Upper lobe of left lung (tissue), 6 donors: ENCODE data around the gene EIF4EBP3. TPM values are rescaled to one million over a fixed set of nuclear protein-coding genes. Genes with fewer than 3 reads are reported as not detected.

Source experiments
- ATAC-seq, 2 donors: fragments of 200-7000 bp; cut with Tn5 transposase; one replicate each; pipeline ENCODE4 v1.9.1; 2022; ENCODE audit warnings: mild to moderate bottlenecking in 2 of 2, moderate library complexity in 2 of 2; ENCODE audit not compliant: low FRiP score in 2 of 2
- DNase-seq, 2 donors: peaks; one replicate each; pipeline ENCODE4 v3.0.0-alpha.2; 2019 to 2020
- H3K27ac ChIP-seq, 4 donors: fragments of 200-600 bp; sonication (generic); one replicate each; pipeline ENCODE4 v1.5.1; 2016 to 2019
- H3K27me3 ChIP-seq, 4 donors: fragments of 200-600 bp; sonication (generic); one replicate each; pipeline ENCODE4 v1.5.1; 2017 to 2019
- H3K36me3 ChIP-seq, 4 donors: fragments of 200-600 bp; sonication (generic); one replicate each; pipeline ENCODE4 v1.5.1; 2016 to 2019
- H3K4me1 ChIP-seq, 4 donors: fragments of 200-600 bp; sonication (generic); one replicate each; pipeline ENCODE4 v1.5.1; 2018 to 2019
- H3K4me3 ChIP-seq, 4 donors: fragments of 200-600 bp; sonication (generic); one replicate each; pipeline ENCODE4 v1.5.1; 2017 to 2019; ENCODE audit warnings: mild to moderate bottlenecking in 2 of 4, moderate library complexity in 1 of 4
- H3K9me3 ChIP-seq, 4 donors: fragments of 200-600 bp; sonication (generic); one replicate each; pipeline ENCODE4 v1.5.1; 2018 to 2019
- EP300 ChIP-seq, 4 donors: sonication (generic); formaldehyde crosslinking; IDR thresholded peaks; one replicate each; pipeline ENCODE4 v1.5.1; 2017; ENCODE audit warnings: antibody characterized with exemption in 4 of 4, control low read depth in 2 of 4
- POLR2A ChIP-seq, 4 donors: fragments of 450-650 bp; IDR thresholded peaks; one replicate each; pipeline ENCODE4 v1.5.1; 2016 to 2017; ENCODE audit warnings: antibody characterized with exemption in 4 of 4, mild to moderate bottlenecking in 2 of 4
- POLR2AphosphoS5 ChIP-seq, 2 donors: sonication (generic); formaldehyde crosslinking; IDR thresholded peaks; one replicate each; pipeline ENCODE4 v1.5.1; 2017; ENCODE audit warnings: antibody characterized with exemption in 2 of 2
- WGBS, 2 donors: methylation state at CpG; one replicate each; pipeline ENCODE4 v1.1.5; 2017 to 2018; 5-methylcytosine and 5-hydroxymethylcytosine counted together
- total RNA-seq, 6 donors: library from RNA; depleted of rRNA in 4 of 6; stranded (reverse); fragments of >200 nt in 4 of 6; gene quantifications; one replicate each; pipeline versions ENCODE4 v1.1.0 to v1.2.1, GENCODE V29; 2016 to 2021
- TF ChIP-seq, protein P1 (sequence below), 6 experiments: fragments of 450-650 bp in 4 of 6; fragments of 200-600 bp in 2 of 6; sonication (generic) in 2 of 6; IDR thresholded peaks; one replicate each; pipeline ENCODE4 v1.5.1; 2016 to 2019; ENCODE audit warnings: antibody characterized with exemption in 6 of 6
- donor health status: DM: no; HTN: no; CAD: no; lungs with moderate emphysema.
- donor health status: DM: no; HTN: yes; CAD: no; lungs with severe emphysema.

The EIF4EBP3 gene
- total RNA-seq, 6 donors from 2014 or later, result 12.1 to 32.5 (median 21.0) TPM

DNA sequence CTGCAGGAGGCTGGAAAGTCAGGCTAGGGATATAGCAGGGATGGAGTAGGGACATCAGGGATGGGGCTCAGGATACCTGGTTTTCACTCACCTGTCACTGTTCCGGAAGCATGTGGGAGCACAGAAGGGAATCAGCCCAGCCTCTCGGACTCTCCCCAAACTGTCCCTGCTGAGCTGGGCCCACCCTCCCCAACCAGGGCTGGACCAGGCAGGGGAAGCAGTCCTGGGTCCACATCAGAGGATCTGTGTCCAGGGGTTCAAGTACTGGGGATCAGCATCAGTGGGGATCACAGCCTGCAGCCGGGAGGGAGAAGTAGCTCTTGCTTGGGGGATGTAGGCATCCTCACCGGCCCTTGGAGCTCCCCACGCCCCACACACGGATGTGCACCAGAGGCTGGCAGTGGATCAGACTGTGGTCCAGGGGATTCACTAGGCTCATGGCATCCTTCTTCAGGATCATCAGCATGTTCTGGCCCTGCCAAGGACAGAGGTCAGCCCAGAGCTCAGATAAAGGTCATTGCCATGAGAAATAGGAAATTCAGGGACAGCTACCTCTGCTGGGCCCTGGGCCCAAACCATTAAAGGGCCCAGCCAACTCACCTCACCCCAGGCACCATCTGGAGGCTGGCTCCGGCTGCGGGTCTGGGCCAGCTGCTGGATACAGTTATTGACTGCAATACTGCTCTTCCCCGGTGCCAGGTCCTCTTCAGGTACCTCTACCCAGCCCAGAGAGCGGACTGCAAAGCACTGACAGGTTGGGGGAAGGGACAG lies 14.5 kb downstream of the EIF4EBP3 start:
- peaks cover 32 to 46% (median 41%) of the 10 kb centered on the region in 4 donors for H3K4me1 ChIP-seq
- peak in 1 of 2 donors; percentile 55 for DNase-seq
- no peak overlapping the region for H3K27ac ChIP-seq
- H3K27me3 ChIP-seq, result no peaks in the 10 kb centered on the region
- H3K36me3 ChIP-seq, result peaks cover 0 to 19% (median 6%) of the 10 kb centered on the region in 4 donors
- no peak for TF ChIP-seq EP300 (IDR thresholded peaks at IDR 0.05)
- TF ChIP-seq, protein P1, sequence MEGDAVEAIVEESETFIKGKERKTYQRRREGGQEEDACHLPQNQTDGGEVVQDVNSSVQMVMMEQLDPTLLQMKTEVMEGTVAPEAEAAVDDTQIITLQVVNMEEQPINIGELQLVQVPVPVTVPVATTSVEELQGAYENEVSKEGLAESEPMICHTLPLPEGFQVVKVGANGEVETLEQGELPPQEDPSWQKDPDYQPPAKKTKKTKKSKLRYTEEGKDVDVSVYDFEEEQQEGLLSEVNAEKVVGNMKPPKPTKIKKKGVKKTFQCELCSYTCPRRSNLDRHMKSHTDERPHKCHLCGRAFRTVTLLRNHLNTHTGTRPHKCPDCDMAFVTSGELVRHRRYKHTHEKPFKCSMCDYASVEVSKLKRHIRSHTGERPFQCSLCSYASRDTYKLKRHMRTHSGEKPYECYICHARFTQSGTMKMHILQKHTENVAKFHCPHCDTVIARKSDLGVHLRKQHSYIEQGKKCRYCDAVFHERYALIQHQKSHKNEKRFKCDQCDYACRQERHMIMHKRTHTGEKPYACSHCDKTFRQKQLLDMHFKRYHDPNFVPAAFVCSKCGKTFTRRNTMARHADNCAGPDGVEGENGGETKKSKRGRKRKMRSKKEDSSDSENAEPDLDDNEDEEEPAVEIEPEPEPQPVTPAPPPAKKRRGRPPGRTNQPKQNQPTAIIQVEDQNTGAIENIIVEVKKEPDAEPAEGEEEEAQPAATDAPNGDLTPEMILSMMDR (IDR thresholded peaks at IDR 0.05), result no peak
- no peak for TF ChIP-seq POLR2A (IDR thresholded peaks at IDR 0.05)
- TF ChIP-seq POLR2AphosphoS5 (IDR thresholded peaks at IDR 0.05), result no peak
- WGBS, 2 donors, result 99 to 100% methylated on average over 4 to 10 of the region's 10 CpGs
- H3K9me3 ChIP-seq, result no peaks in the 10 kb centered on the region
- no peak for ATAC-seq
- no peak overlapping the region for H3K4me3 ChIP-seq

DNA sequence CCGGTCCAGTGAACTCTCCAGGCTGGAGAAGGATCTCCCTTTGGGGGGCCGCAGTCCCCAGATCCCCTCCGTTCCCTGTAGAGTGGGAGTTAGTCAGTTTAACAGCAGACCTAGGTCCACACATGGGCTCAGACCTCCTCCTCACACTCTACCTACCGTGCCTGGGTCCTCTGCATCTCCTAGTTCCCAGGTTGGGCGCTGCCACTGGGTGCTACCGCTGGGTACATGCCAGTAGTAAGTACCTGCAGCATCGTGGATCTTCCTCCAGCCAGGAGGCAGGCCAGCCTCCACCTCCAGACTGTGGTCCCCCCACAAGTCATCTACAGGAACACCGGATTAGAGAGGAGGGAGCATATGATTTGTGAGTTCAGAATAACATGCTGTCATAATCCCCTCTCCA lies 16.1 kb downstream of the EIF4EBP3 start:
- H3K27ac ChIP-seq, result peak overlapping the region; percentile 94 to 97 (median 94)
- TF ChIP-seq, protein P1 (IDR thresholded peaks at IDR 0.05), result no peak
- no peak for TF ChIP-seq POLR2A (IDR thresholded peaks at IDR 0.05)
- no peak for TF ChIP-seq EP300 (IDR thresholded peaks at IDR 0.05)
- no peak for TF ChIP-seq POLR2AphosphoS5 (IDR thresholded peaks at IDR 0.05)
- no peak for ATAC-seq
- peak overlapping the region; percentile 23 to 85 (median 74) for H3K4me3 ChIP-seq
- H3K9me3 ChIP-seq, result no peaks in the 10 kb centered on the region
- no peak for DNase-seq
- no peaks in the 10 kb centered on the region for H3K27me3 ChIP-seq
- 58 to 59% methylated on average over 6 to 8 of the region's 8 CpGs for WGBS, 2 donors
- H3K4me1 ChIP-seq, result peaks cover 38 to 50% (median 49%) of the 10 kb centered on the region in 4 donors
- H3K36me3 ChIP-seq, result peaks cover 0 to 36% (median 17%) of the 10 kb centered on the region in 4 donors

DNA sequence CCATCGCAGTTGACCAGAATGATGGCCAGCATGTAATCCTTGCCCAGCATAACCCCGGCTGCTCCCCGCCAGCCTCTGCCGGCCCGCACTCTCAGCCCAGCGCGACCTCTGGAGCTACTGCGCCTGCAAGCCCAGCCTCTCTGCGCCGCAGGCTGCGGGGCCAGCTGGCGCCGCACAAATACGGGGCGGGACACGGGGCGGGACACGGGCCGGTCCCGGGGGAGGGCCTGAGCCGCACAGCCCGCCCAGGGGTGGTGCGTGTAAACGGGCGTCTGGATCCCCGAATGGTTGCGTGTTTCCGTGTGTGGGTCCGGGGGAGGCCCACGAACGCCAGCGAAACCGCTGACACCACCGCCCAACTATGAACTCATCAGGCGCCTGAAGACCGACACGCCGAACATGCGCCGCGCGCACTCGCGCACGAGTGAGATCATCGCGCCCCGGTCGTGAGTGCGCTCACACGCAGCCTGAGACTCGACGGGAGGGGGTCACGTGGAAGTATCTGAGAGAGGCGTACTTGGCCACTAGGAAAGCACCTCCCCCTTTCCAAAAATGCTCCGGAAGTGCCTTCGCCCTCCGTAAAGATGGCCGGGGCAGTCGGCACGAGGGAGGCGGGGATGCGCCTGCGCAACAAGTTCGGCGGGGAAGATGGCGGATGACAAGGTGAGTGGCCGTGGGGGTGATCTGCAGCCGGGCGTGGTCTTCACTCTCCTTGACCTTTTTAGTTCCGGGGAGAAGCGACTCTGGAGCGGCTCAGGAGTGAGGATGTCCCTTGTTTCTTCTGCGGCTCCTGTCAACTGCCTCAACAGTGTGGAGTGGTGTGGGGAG lies 16.9 kb downstream of the EIF4EBP3 start, which contains the start of the genes APBB3 and SLC35A4:
Gene APBB3 (minus strand): TSS at position 403 of the 828 bp plus-strand sequence. CDS start 353 bp downstream, at position 50.
Gene SLC35A4 (plus strand): TSS at position 633 of the 828 bp plus-strand sequence. CDS start 2,342 bp downstream, outside the sequence.
- peaks cover 0 to 37% (median 17%) of the 10 kb centered on the region in 4 donors for H3K36me3 ChIP-seq
- peak within 1 kb of the TSS; percentile 94 to 97 (median 94) for H3K27ac ChIP-seq
- DNase-seq (peak; percentile 98), ATAC-seq (peak; percentile 96)
- TF ChIP-seq EP300 (IDR thresholded peaks at IDR 0.05), result peak in 2 of 4 donors; percentile 68 to 90
- TF ChIP-seq, protein P1 (IDR thresholded peaks at IDR 0.05), result peak in 2 of 6 experiments; percentile 24 to 30
- peak; percentile 94 to 95 for TF ChIP-seq POLR2AphosphoS5 (IDR thresholded peaks at IDR 0.05)
- TF ChIP-seq POLR2A (IDR thresholded peaks at IDR 0.05), result peak in 3 of 4 donors; percentile 61 to 94 (median 84)
- peak within 1 kb of the TSS; percentile 71 to 85 (median 74) for H3K4me3 ChIP-seq
- peaks cover 47 to 58% (median 57%) of the 10 kb centered on the region in 4 donors for H3K4me1 ChIP-seq
- H3K27me3 ChIP-seq, result no peaks in the 10 kb centered on the region
- 0 to 1% methylated on average over 37 to 61 of the region's 74 CpGs for WGBS, 2 donors
- no peaks in the 10 kb centered on the region for H3K9me3 ChIP-seq

DNA sequence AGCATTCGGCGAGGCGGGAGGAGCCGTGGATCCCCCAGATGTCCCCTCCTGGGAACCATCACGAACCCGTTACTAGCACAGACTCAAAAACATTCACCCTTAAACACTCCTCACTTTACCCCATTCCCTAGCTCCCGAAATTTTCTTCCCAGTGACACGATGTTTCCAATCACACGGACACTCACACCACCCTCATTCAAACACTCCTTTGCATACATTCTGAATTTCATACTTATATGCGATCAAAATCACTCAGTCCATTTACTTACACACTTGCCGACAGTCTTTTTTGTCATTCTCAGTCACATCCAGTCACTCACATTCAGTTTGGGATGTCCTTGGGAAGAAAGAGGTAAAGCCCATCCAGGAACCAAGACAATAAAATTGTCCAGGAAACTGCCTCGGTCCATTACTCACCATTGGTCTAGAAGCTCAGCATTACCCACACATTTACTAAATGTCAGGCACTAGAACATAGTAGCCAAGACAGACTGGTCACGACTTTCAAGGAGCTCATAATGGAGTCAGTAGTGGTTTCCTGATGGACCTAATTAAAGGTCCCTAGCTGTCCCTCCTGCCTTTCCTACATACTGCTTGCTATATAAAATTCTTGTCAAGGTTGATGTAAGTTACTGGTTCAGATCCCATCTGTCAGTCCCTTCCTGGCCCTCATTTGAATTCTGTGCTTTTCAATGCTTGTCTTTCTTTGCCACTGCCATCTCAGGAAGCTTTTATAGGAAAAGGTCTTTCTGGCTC lies 17.7 kb downstream of the EIF4EBP3 start:
- Histone ChIP-seq H3K27ac (peak overlapping the region; percentile 94 to 97 (median 94)), H3K36me3 (peaks cover under 1 to 41% (median 17%) of the 10 kb centered on the region in 4 donors), H3K4me3 (peak overlapping the region; percentile 71 to 85 (median 74)), H3K9me3 (no peaks in the 10 kb centered on the region), H3K27me3 (no peaks in the 10 kb centered on the region), H3K4me1 (peaks cover 55 to 66% (median 65%) of the 10 kb centered on the region in 4 donors)
- no peak for DNase-seq
- 5% methylated on average over 13 of the region's 13 CpGs for WGBS, 2 donors
- peak in 1 of 2 donors; percentile 1 for ATAC-seq
- no peak for TF ChIP-seq POLR2AphosphoS5 (IDR thresholded peaks at IDR 0.05)
- TF ChIP-seq EP300 (IDR thresholded peaks at IDR 0.05), result no peak
- TF ChIP-seq, protein P1 (IDR thresholded peaks at IDR 0.05), result no peak
- no peak for TF ChIP-seq POLR2A (IDR thresholded peaks at IDR 0.05)
